HepG2 (cell line): Measurements from ENCODE around the gene CCDC57. TPM values are rescaled to one million over a fixed set of nuclear protein-coding genes. Genes with fewer than 3 reads are reported as not detected.

Source experiments
- ATAC-seq: fragments of 200-7000 bp; cut with Tn5 transposase; 3 replicates; pipeline ENCODE4 v1.9.1; 2020; ENCODE audit warnings: mild to moderate bottlenecking, moderate library complexity
- BruUV-seq: library from RNA; stranded (reverse); fragments of 400-500 nt; replicated peaks from 2 replicates; lab custom pipeline; 2021; lab: Mats Ljungman, UMichigan
- CTCF ChIA-PET: fragments of 300-600 bp; formaldehyde crosslinking; extraction: SDS; loops from one replicate; lab custom pipeline; 2021; ENCODE audit warnings: low total read pairs, inconsistent platforms, low intra/inter-chr PET ratio; lab: Yijun Ruan, JAX
- POLR2A ChIA-PET: fragments of 350-600 bp; sonication (Branson Sonifier 250); formaldehyde crosslinking; loops from one replicate; lab custom pipeline; 2020; ENCODE audit warnings: antibody characterized with exemption, inconsistent platforms; lab: Yijun Ruan, JAX
- DNase-seq: peaks from one replicate; pipeline ENCODE4 v3.0.0-alpha.2; 2015; ENCODE audit warnings: low spot score
- FAIRE-seq: peaks from 3 replicates; lab custom pipeline; 2011; peaks lifted over from hg19 to GRCh38; lab: Jason Lieb, UNC
- H2AFZ ChIP-seq: one replicate; pipeline ENCODE4 v1.6.1; 2011; ENCODE audit warnings: low read length, inconsistent platforms
- H3K27ac ChIP-seq: fragments of 300-600 bp; 3 replicates; pipeline ENCODE4 v1.8.0; 2011; ENCODE audit warnings: mixed run types, mild to moderate bottlenecking, mixed read lengths, low read length, inconsistent platforms; ENCODE audit not compliant: insufficient read depth; ENCODE audit errors: extremely low read length
- H3K27me3 ChIP-seq, 2 experiments: fragments of 200-600 bp in 1 of 2; 2 replicates in 1 of 2; 3 replicates in 1 of 2; pipeline versions ENCODE4 v1.6.0 to v1.8.0; 2011; ENCODE audit warnings: low read length in 2 of 2, mild to moderate bottlenecking in 2 of 2, moderate library complexity in 2 of 2, inconsistent platforms in 1 of 2; ENCODE audit not compliant: insufficient read depth in 2 of 2, control insufficient read depth in 1 of 2
- H3K36me3 ChIP-seq, 2 experiments: fragments of 200-600 bp in 1 of 2; replicated peaks in 1 of 2; 2 replicates in 1 of 2; 3 replicates in 1 of 2; pipeline versions ENCODE4 v1.5.1 to v1.8.0; 2011; ENCODE audit warnings: low read length in 2 of 2, inconsistent platforms in 1 of 2; ENCODE audit not compliant: insufficient read depth in 2 of 2, control insufficient read depth in 1 of 2
- H3K4me1 ChIP-seq: 2 replicates; pipeline ENCODE4 v1.5.1; 2012; ENCODE audit warnings: low read length, inconsistent platforms; ENCODE audit not compliant: insufficient read depth
- H3K4me2 ChIP-seq: 2 replicates; pipeline ENCODE4 v1.6.0; 2011; ENCODE audit warnings: low read depth, low read length, inconsistent platforms
- H3K4me3 ChIP-seq, 3 experiments: fragments of 200-600 bp in 1 of 3; sonication (generic), shearing (Covaris generic) in 1 of 3; replicated peaks in 1 of 3; 2 replicates each; pipeline ENCODE4 v1.5.1; 2011 to 2016; ENCODE audit warnings: low read length in 3 of 3, inconsistent platforms in 2 of 3, low read depth in 2 of 3, mild to moderate bottlenecking in 2 of 3, control low read depth in 1 of 3, mixed read lengths in 1 of 3; ENCODE audit not compliant: insufficient read depth in 1 of 3
- H3K79me2 ChIP-seq: one replicate; pipeline ENCODE4 v1.6.1; 2011; ENCODE audit warnings: low read length, inconsistent platforms; ENCODE audit not compliant: insufficient read depth
- H3K9ac ChIP-seq: 2 replicates; pipeline ENCODE4 v1.6.0; 2011; ENCODE audit warnings: mild to moderate bottlenecking, low read depth, low read length, inconsistent platforms; ENCODE audit not compliant: insufficient read depth
- H3K9me3 ChIP-seq: 2 replicates; pipeline ENCODE4 v1.5.1; 2012; ENCODE audit warnings: mild to moderate bottlenecking, low read length
- H4K20me1 ChIP-seq: 2 replicates; pipeline ENCODE4 v1.6.0; 2011; ENCODE audit warnings: inconsistent platforms, mild to moderate bottlenecking, low read length, moderate library complexity; ENCODE audit not compliant: insufficient read depth
- ATF1 ChIP-seq: IDR thresholded peaks from 2 replicates; pipeline ENCODE4 v1.6.1; 2016; ENCODE audit warnings: mild to moderate bottlenecking, control low read depth
- ETV6 ChIP-seq: sonication (generic); formaldehyde crosslinking; conservative IDR thresholded peaks from 2 replicates; pipeline ENCODE4 v1.4.0; 2020; ENCODE audit warnings: missing genetic modification reagents
- HBP1 ChIP-seq: IDR thresholded peaks from 2 replicates; pipeline ENCODE4 v1.6.1; 2016; ENCODE audit warnings: low read depth, control low read depth
- HNRNPH1 ChIP-seq: fragments of 200-400 bp; formaldehyde crosslinking; optimal IDR thresholded peaks from 2 replicates; pipeline ENCODE3; 2017; ENCODE audit warnings: mild to moderate bottlenecking, low read depth, low read length
- LCORL ChIP-seq, 2 experiments: fragments of 450-650 bp in 1 of 2; sonication (generic) in 1 of 2; formaldehyde crosslinking in 1 of 2; IDR thresholded peaks; 2 replicates each; pipeline versions ENCODE4 v1.5.0 to v1.6.1; 2017 to 2020; ENCODE audit warnings: antibody characterized with exemption in 1 of 2, missing genetic modification reagents in 1 of 2
- NFE2L1 ChIP-seq: sonication (generic); formaldehyde crosslinking; IDR thresholded peaks from 2 replicates; pipeline ENCODE4 v1.4.0; 2020; ENCODE audit warnings: missing genetic modification reagents, mild to moderate bottlenecking, borderline replicate concordance
- PAF1 ChIP-seq: IDR thresholded peaks from 2 replicates; pipeline ENCODE4 v1.6.1; 2016; ENCODE audit warnings: missing genetic modification reagents, missing compliant biosample characterization
- PCBP2 ChIP-seq: fragments of 200-400 bp; formaldehyde crosslinking; optimal IDR thresholded peaks from 2 replicates; pipeline ENCODE3; 2018; ENCODE audit warnings: low read length, low read depth; ENCODE audit not compliant: poor library complexity, severe bottlenecking
- RARA ChIP-seq: IDR thresholded peaks from 2 replicates; pipeline ENCODE4 v1.6.1; 2016; ENCODE audit warnings: missing genetic modification reagents, missing compliant biosample characterization
- SMAD1 ChIP-seq: sonication (generic); formaldehyde crosslinking; IDR thresholded peaks from 2 replicates; pipeline ENCODE4 v1.4.0; 2020; ENCODE audit warnings: missing genetic modification reagents, low read depth, mild to moderate bottlenecking, borderline replicate concordance
- TAF15 ChIP-seq: fragments of 200-400 bp; formaldehyde crosslinking; IDR thresholded peaks from one replicate; pipeline ENCODE4 v1.6.1; 2018; ENCODE audit warnings: mild to moderate bottlenecking, low read depth, low read length; ENCODE audit not compliant: poor library complexity, severe bottlenecking
- ZFP36L1 ChIP-seq: sonication (generic); formaldehyde crosslinking; IDR thresholded peaks from 2 replicates; pipeline ENCODE4 v1.8.0; 2022; ENCODE audit warnings: mild to moderate bottlenecking, missing genetic modification reagents, moderate library complexity
- ZNF234 ChIP-seq: sonication (generic); formaldehyde crosslinking; conservative IDR thresholded peaks from 2 replicates; pipeline ENCODE4 v1.5.1; 2020; ENCODE audit warnings: mild to moderate bottlenecking, missing genetic modification reagents
- ZNF24 ChIP-seq: fragments of 450-650 bp; IDR thresholded peaks from 2 replicates; pipeline ENCODE4 v1.6.1; 2017; ENCODE audit warnings: antibody characterized with exemption, mild to moderate bottlenecking
- ZNF251 ChIP-seq: sonication (generic); formaldehyde crosslinking; IDR thresholded peaks from 2 replicates; pipeline ENCODE4 v1.9.0; 2021; ENCODE audit warnings: mild to moderate bottlenecking, missing genetic modification reagents
- ZNF263 ChIP-seq: sonication (generic); formaldehyde crosslinking; IDR thresholded peaks from 2 replicates; pipeline ENCODE4 v1.4.0; 2020; ENCODE audit warnings: missing genetic modification reagents
- ZNF275 ChIP-seq: sonication (generic); formaldehyde crosslinking; IDR thresholded peaks from 2 replicates; pipeline ENCODE4 v1.8.0; 2022; ENCODE audit warnings: missing genetic modification reagents, mild to moderate bottlenecking, inconsistent platforms, borderline replicate concordance
- ZNF629 ChIP-seq: sonication (generic); formaldehyde crosslinking; conservative IDR thresholded peaks from 2 replicates; pipeline ENCODE4 v1.5.0; 2020; ENCODE audit warnings: missing genetic modification reagents
- WGBS: methylation state at CpG from one replicate; pipeline ENCODE4 v1.1.6; 2017; ENCODE audit warnings: low lambda C conversion rate; 5-methylcytosine and 5-hydroxymethylcytosine counted together
- in situ Hi-C: cut with HindIII; loops from 2 replicates; pipeline ENCODE4 v1.10.0; 2017; ENCODE audit warnings: low pct_unique_long_range_greater_than_20kb; ENCODE audit not compliant: extremely low pct_ligation_motif_present
- intact Hi-C: fragments of 100-400 bp; cut with micrococcal nuclease; formaldehyde crosslinking; loops from one replicate; pipeline ENCODE4 v1.10.0; 2022; ENCODE audit not compliant: unreplicated experiment
- polyA plus RNA-seq, 8 experiments: library from polyadenylated mRNA; depleted of rRNA in 3 of 8; stranded (reverse) in 7 of 8; unstranded in 1 of 8; fragments of >200 nt; fragmentation: Illumina TruSeq in 4 of 8; extraction: Trizol in 4 of 8; gene quantifications; 2 replicates each; pipeline versions ENCODE4 v1.2.1 to v1.2.3, GENCODE V29; 2011 to 2016; ENCODE audit warnings: low read depth in 4 of 8, missing spikeins in 1 of 8, mixed read lengths in 1 of 8; ENCODE audit not compliant: insufficient read depth in 1 of 8
- total RNA-seq, 5 experiments: library from RNA; depleted of rRNA; stranded (reverse); fragments of >200 nt; fragmentation: Illumina TruSeq; extraction: Trizol; gene quantifications; 2 replicates each; pipeline ENCODE4 v1.2.3, GENCODE V29; 2016; ENCODE audit warnings: low read depth in 1 of 5

The CCDC57 gene
- total and polyA plus RNA-seq, 2 of the 13 experiments (the other 11 are each of a cell fraction or from before 2014, with no cell fraction given), result 59.3 to 59.9 TPM

GRCh38 chr17:82239401-82239925 lies 26.8 kb upstream of the CCDC57 start:
- no TSS peak for BruUV-seq
- H3K4me2 ChIP-seq, result peak overlapping the region; percentile 64
- no peak for TF ChIP-seq PCBP2
- no peak for TF ChIP-seq TAF15
- no peak for TF ChIP-seq ETV6 (CRISPR knock-in tag)
- peak; percentile 49; the same call in 1 of the 2 replicates for TF ChIP-seq PAF1
- TF ChIP-seq RARA, result no peak
- no peak for TF ChIP-seq ZNF24
- TF ChIP-seq SMAD1 (CRISPR knock-in tag), result no peak; the same call in 1 of the 2 replicates
- TF ChIP-seq ZNF263 (CRISPR knock-in tag), result no peak
- TF ChIP-seq ZNF234 (CRISPR knock-in tag), result no peak
- no peak for TF ChIP-seq ATF1
- TF ChIP-seq ZFP36L1 (CRISPR knock-in tag), result no peak
- TF ChIP-seq NFE2L1 (CRISPR knock-in tag), result 0 out of 2 replicates have a peak, but pooled peaks have one; percentile 20
- TF ChIP-seq HNRNPH1, result no peak
- TF ChIP-seq ZNF275 (CRISPR knock-in tag), result no peak
- no peak for TF ChIP-seq LCORL (IDR thresholded peaks at IDR 0.05)
- no peak for TF ChIP-seq LCORL (CRISPR knock-in tag; IDR thresholded peaks at IDR 0.05)
- no peak; the same call in 1 of the 2 replicates for TF ChIP-seq ZNF629 (CRISPR knock-in tag)
- TF ChIP-seq ZNF251 (CRISPR knock-in tag), result no peak
- TF ChIP-seq HBP1 (CRISPR knock-in tag), result no peak

More at GRCh38 chr17:82239401-82239925, 26.8 kb upstream of the CCDC57 start:
- in situ Hi-C loops (no loop called here), intact Hi-C loops (loop anchor here (10.0 kb wide), 1 partner anchor 135 kb away; no protein-coding TSS in a partner anchor)
- Histone ChIP-seq H4K20me1 (peaks cover 93% of the 10 kb centered on the region), H3K36me3 (peaks cover 35 to 47% of the 10 kb centered on the region in 2 experiments), H3K9me3 (no peaks in the 10 kb centered on the region), H3K27me3 (no peaks in the 10 kb centered on the region), H3K27ac (peak overlapping the region; percentile 72), H3K79me2 (peaks cover 25% of the 10 kb centered on the region), H3K4me1 (peaks cover 98% of the 10 kb centered on the region), H3K4me3 (0 out of 6 replicates have a peak overlapping the region, but pooled peaks of 1 of the 3 experiments have one; percentile 13), H3K9ac (peak overlapping the region; percentile 41), H2AFZ (no peak overlapping the region)
- ChIA-PET POLR2A (interaction anchor here (0.8 to 7.2 kb wide), 10 partner anchors 9 to 87 kb away, joined by 3 to 96 read pairs (median 38); partner anchors contain the start of genes CCDC57, CSNK1D and SLC16A3), CTCF (no interaction called here)
- FAIRE-seq (no peak), ATAC-seq (no peak), DNase-seq (no peak)
- 79% methylated on average over 15 of the region's 17 CpGs for WGBS
